IMR-90 (cell line): ENCODE data around the gene SCD. TPM values are rescaled to one million over a fixed set of nuclear protein-coding genes. Genes with fewer than 3 reads are reported as not detected.

ENCODE experiments used
- ATAC-seq: fragments of 200-7000 bp; cut with Tn5 transposase; 2 replicates; pipeline ENCODE4 v1.9.1; 2020; ENCODE audit warnings: low read depth, mild to moderate bottlenecking, moderate library complexity
- BruUV-seq: library from RNA; stranded (reverse); fragments of 400-500 nt; replicated peaks from 2 replicates; lab custom pipeline; 2021; lab: Mats Ljungman, UMichigan
- CTCF ChIA-PET: fragments of 300-600 bp; formaldehyde crosslinking; extraction: SDS; loops from one replicate; lab custom pipeline; 2021; ENCODE audit warnings: antibody characterized with exemption; lab: Yijun Ruan, JAX
- POLR2A ChIA-PET: fragments of 300-600 bp; sonication (Branson Sonifier 250); formaldehyde crosslinking; loops from one replicate; lab custom pipeline; 2022; ENCODE audit warnings: antibody characterized with exemption; ENCODE audit not compliant: unreplicated experiment; lab: Charles Lee
- DNase-seq: peaks from one replicate; pipeline ENCODE4 v3.0.0; 2013
- H2AFZ ChIP-seq: replicated peaks from 2 replicates; pipeline ENCODE3; 2013; ENCODE audit warnings: low read length, mild to moderate bottlenecking; ENCODE audit not compliant: poor library complexity
- H2AK5ac ChIP-seq: 2 replicates; pipeline ENCODE4 v1.6.1; 2013; ENCODE audit warnings: low read depth, low read length, inconsistent platforms
- H2AK9ac ChIP-seq: replicated peaks from 2 replicates; pipeline ENCODE3; 2013; ENCODE audit warnings: mild to moderate bottlenecking, low read depth, low read length, moderate library complexity; ENCODE audit not compliant: poor library complexity
- H2BK120ac ChIP-seq: 2 replicates; pipeline ENCODE4 v1.6.1; 2013; ENCODE audit warnings: low read depth, low read length, inconsistent platforms
- H2BK15ac ChIP-seq: 3 replicates; pipeline ENCODE4 v1.6.1; 2013; ENCODE audit warnings: low read depth, low read length, inconsistent platforms
- H2BK20ac ChIP-seq: 2 replicates; pipeline ENCODE4 v1.6.1; 2013; ENCODE audit warnings: low read depth, mild to moderate bottlenecking, inconsistent platforms, low read length, moderate library complexity
- H2BK5ac ChIP-seq: 2 replicates; pipeline ENCODE4 v1.6.1; 2013; ENCODE audit warnings: mild to moderate bottlenecking, low read depth, low read length, inconsistent platforms; ENCODE audit not compliant: poor library complexity, severe bottlenecking
- H3K14ac ChIP-seq: replicated peaks from 2 replicates; pipeline ENCODE4 v1.6.1; 2013; ENCODE audit warnings: low read depth, low read length, inconsistent platforms
- H3K18ac ChIP-seq: 2 replicates; pipeline ENCODE4 v1.6.1; 2013; ENCODE audit warnings: low read depth, low read length, control low read depth
- H3K23ac ChIP-seq: 2 replicates; pipeline ENCODE4 v1.6.1; 2013; ENCODE audit warnings: low read depth, low read length, inconsistent platforms
- H3K27ac ChIP-seq: 2 replicates; pipeline ENCODE4 v1.5.1; 2013; ENCODE audit warnings: mild to moderate bottlenecking, control low read depth, low read length; ENCODE audit not compliant: insufficient read depth
- H3K27me3 ChIP-seq: 2 replicates; pipeline ENCODE4 v1.6.1; 2013; ENCODE audit warnings: low read length; ENCODE audit not compliant: control insufficient read depth, insufficient read depth
- H3K36me3 ChIP-seq: 2 replicates; pipeline ENCODE4 v1.6.1; 2013; ENCODE audit warnings: low read length, mixed read lengths; ENCODE audit not compliant: control insufficient read depth, insufficient read depth
- H3K4ac ChIP-seq: 2 replicates; pipeline ENCODE4 v1.6.1; 2013; ENCODE audit warnings: low read depth, low read length, inconsistent platforms
- H3K4me1 ChIP-seq: 2 replicates; pipeline ENCODE4 v1.6.1; 2013; ENCODE audit warnings: low read length, mixed read lengths; ENCODE audit not compliant: control insufficient read depth, insufficient read depth
- H3K4me2 ChIP-seq: 2 replicates; pipeline ENCODE4 v1.6.1; 2013; ENCODE audit warnings: low read depth, mild to moderate bottlenecking, control low read depth, low read length, moderate library complexity
- H3K4me3 ChIP-seq: 2 replicates; pipeline ENCODE4 v1.5.1; 2013; ENCODE audit warnings: low read depth, mild to moderate bottlenecking, control low read depth, low read length, moderate library complexity; ENCODE audit not compliant: insufficient read depth
- H3K56ac ChIP-seq: 2 replicates; pipeline ENCODE4 v1.6.1; 2013; ENCODE audit warnings: low read length, inconsistent platforms; ENCODE audit not compliant: insufficient read depth; ENCODE audit errors: extremely low read depth
- H3K79me1 ChIP-seq, 2 experiments: 2 replicates each; pipeline ENCODE4 v1.6.1; 2013; ENCODE audit warnings: low read length in 2 of 2, inconsistent platforms in 1 of 2, low read depth in 1 of 2
- H3K9ac ChIP-seq: 2 replicates; pipeline ENCODE4 v1.6.1; 2013; ENCODE audit warnings: low read depth, low read length, control low read depth
- H3K9me1 ChIP-seq: 2 replicates; pipeline ENCODE4 v1.6.1; 2013; ENCODE audit warnings: low read length, inconsistent platforms; ENCODE audit not compliant: insufficient read depth
- H3K9me3 ChIP-seq: 2 replicates; pipeline ENCODE4 v1.6.1; 2013; ENCODE audit warnings: low read length; ENCODE audit not compliant: control insufficient read depth, insufficient read depth
- H4K20me1 ChIP-seq: 2 replicates; pipeline ENCODE4 v1.6.1; 2013; ENCODE audit warnings: low read length, inconsistent platforms; ENCODE audit not compliant: insufficient read depth
- H4K5ac ChIP-seq: 2 replicates; pipeline ENCODE4 v1.6.1; 2013; ENCODE audit warnings: mild to moderate bottlenecking, low read depth, low read length, control low read depth
- H4K8ac ChIP-seq, 2 experiments: 2 replicates each; pipeline ENCODE4 v1.6.1; 2013; ENCODE audit warnings: low read depth in 2 of 2, low read length in 2 of 2, control low read depth in 1 of 2, inconsistent platforms in 1 of 2
- H4K91ac ChIP-seq: 2 replicates; pipeline ENCODE4 v1.6.1; 2013; ENCODE audit warnings: low read depth, low read length, inconsistent platforms; ENCODE audit not compliant: insufficient read depth
- BHLHE40 ChIP-seq: fragments of 150-350 bp; IDR thresholded peaks from 2 replicates; pipeline ENCODE4 v1.6.1; 2016; ENCODE audit warnings: mild to moderate bottlenecking, low read depth, low read length
- CEBPB ChIP-seq: IDR thresholded peaks from 2 replicates; pipeline ENCODE4 v1.6.1; 2012; ENCODE audit warnings: low read depth, low read length, improper control_type of control experiment
- CHD1 ChIP-seq: IDR thresholded peaks from 2 replicates; pipeline ENCODE4 v1.6.1; 2012; ENCODE audit warnings: low read depth, low read length, improper control_type of control experiment
- FOS ChIP-seq: fragments of 150-350 bp; IDR thresholded peaks from 2 replicates; pipeline ENCODE4 v1.6.1; 2016; ENCODE audit warnings: low read depth, low read length
- MAFK ChIP-seq: IDR thresholded peaks from 2 replicates; pipeline ENCODE4 v1.6.1; 2012; ENCODE audit warnings: low read depth, low read length, improper control_type of control experiment
- MAZ ChIP-seq: IDR thresholded peaks from 2 replicates; pipeline ENCODE4 v1.6.1; 2012; ENCODE audit warnings: low read depth, mild to moderate bottlenecking, low read length, improper control_type of control experiment, moderate library complexity, borderline replicate concordance
- MXI1 ChIP-seq: IDR thresholded peaks from 2 replicates; pipeline ENCODE4 v1.6.1; 2012; ENCODE audit warnings: low read depth, mild to moderate bottlenecking, low read length, moderate library complexity, borderline replicate concordance
- NFE2L2 ChIP-seq: fragments of 150-350 bp; IDR thresholded peaks from 2 replicates; pipeline ENCODE4 v1.6.1; 2016; ENCODE audit warnings: low read depth, mild to moderate bottlenecking, low read length
- POLR2A ChIP-seq: IDR thresholded peaks from 2 replicates; pipeline ENCODE4 v1.6.1; 2012; ENCODE audit warnings: mild to moderate bottlenecking, low read depth, low read length
- RAD21 ChIP-seq: IDR thresholded peaks from 2 replicates; pipeline ENCODE4 v1.6.1; 2012; ENCODE audit warnings: low read length, improper control_type of control experiment
- RCOR1 ChIP-seq: IDR thresholded peaks from 2 replicates; pipeline ENCODE4 v1.6.1; 2012; ENCODE audit warnings: mild to moderate bottlenecking, low read length, improper control_type of control experiment; ENCODE audit not compliant: insufficient replicate concordance
- RFX5 ChIP-seq: IDR thresholded peaks from 2 replicates; pipeline ENCODE4 v1.8.0; 2012; ENCODE audit warnings: low read depth, mild to moderate bottlenecking, low read length, moderate library complexity
- SMC3 ChIP-seq: fragments of 150-350 bp; IDR thresholded peaks from 2 replicates; pipeline ENCODE4 v1.6.1; 2016; ENCODE audit warnings: low read depth, mild to moderate bottlenecking, antibody characterized with exemption, low read length, moderate library complexity
- USF2 ChIP-seq: fragments of 150-350 bp; IDR thresholded peaks from 2 replicates; pipeline ENCODE4 v1.6.1; 2017; ENCODE audit warnings: mild to moderate bottlenecking, antibody characterized with exemption, low read length, low read depth
- WGBS, 2 experiments: methylation state at CpG; one replicate each; pipeline versions ENCODE4 v1.1.5 to v1.1.7; 2013; ENCODE audit warnings: missing lambda C conversion rate in 2 of 2; ENCODE audit not compliant: insufficient read length in 1 of 2; ENCODE audit errors: extremely low coverage in 2 of 2; 5-methylcytosine and 5-hydroxymethylcytosine counted together
- dilution Hi-C: fragments of 300-500 bp; cut with HindIII; formaldehyde crosslinking; loops from one replicate; pipeline ENCODE4 v1.14.3; 2018; ENCODE audit warnings: low sequenced_read_pairs; ENCODE audit not compliant: unreplicated experiment
- in situ Hi-C: fragments of 300-500 bp; cut with MboI; formaldehyde crosslinking; loops from 3 replicates; pipeline ENCODE4 v1.14.3; 2019; ENCODE audit warnings: low sequenced_read_pairs, inconsistent platforms, mixed read lengths
- intact Hi-C: fragments of 100-400 bp; cut with micrococcal nuclease; formaldehyde crosslinking; loops from 2 replicates; pipeline ENCODE4 v1.10.0; 2022
- polyA plus RNA-seq, 3 experiments: library from polyadenylated mRNA; depleted of rRNA; stranded (reverse); fragments of >200 nt; gene quantifications; 2 replicates each; pipeline ENCODE4 v1.2.3, GENCODE V29; 2012; ENCODE audit warnings: low replicate concordance in 1 of 3
- total RNA-seq: library from RNA; depleted of rRNA; stranded (reverse); fragments of >200 nt; gene quantifications from 2 replicates; pipeline ENCODE4 v1.2.3, GENCODE V29; 2012
- TF ChIP-seq, protein P1 (sequence below): conservative IDR thresholded peaks from 2 replicates; pipeline ENCODE4 v1.5.1; 2012; ENCODE audit warnings: mild to moderate bottlenecking, low read depth, low read length, improper control_type of control experiment
- TF ChIP-seq, protein P2 (sequence below): fragments of 150-350 bp; IDR thresholded peaks from 2 replicates; pipeline ENCODE4 v1.6.1; 2016; ENCODE audit warnings: low read depth, mild to moderate bottlenecking, low read length, moderate library complexity, borderline replicate concordance

The SCD gene
- total and polyA plus RNA-seq, 2 of the 4 experiments (the other 2 are of a cell fraction), result 50.7 to 65.1 TPM

DNA sequence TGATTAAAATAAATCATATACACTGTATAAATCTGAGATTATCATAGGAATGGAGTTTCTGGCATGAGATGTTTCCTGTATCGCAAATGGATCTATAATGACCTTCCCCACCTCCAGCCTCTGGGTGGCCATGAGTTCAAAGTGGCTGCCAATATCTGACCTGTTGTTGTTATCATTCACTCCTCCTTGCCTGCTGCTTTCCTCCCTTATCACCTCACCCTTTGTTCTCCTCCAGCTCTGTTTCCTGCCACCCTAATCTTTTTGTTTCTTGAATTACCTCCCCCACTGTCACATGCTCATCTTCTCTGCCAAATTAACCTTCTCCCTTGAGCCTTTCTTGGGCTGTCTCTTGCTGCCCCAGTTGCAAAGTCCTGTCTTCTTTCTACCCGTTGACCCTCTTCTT lies 12.0 kb downstream of the SCD start:
- Histone ChIP-seq H3K9me1 (no peaks in the 10 kb centered on the region; the same call in 1 of the 2 replicates), H3K27me3 (no peaks in the 10 kb centered on the region), H3K4me2 (no peak overlapping the region), H3K18ac (no peak overlapping the region), H4K20me1 (0 out of 2 replicates have a peak, but pooled peaks cover 7% of the 10 kb centered on the region), H3K4me1 (no peaks in the 10 kb centered on the region), H3K56ac (no peak overlapping the region), H2BK15ac (no peak overlapping the region), H4K91ac (no peak overlapping the region), H2BK120ac (no peak overlapping the region), H2BK20ac (no peak overlapping the region), H4K8ac (no peak overlapping the region), H3K9ac (no peak overlapping the region), H2BK5ac (no peak overlapping the region), H4K5ac (no peak overlapping the region), H3K36me3 (peaks cover 62% of the 10 kb centered on the region), H3K4ac (no peak overlapping the region), H2AFZ (no peak overlapping the region), H3K79me1 (peaks cover 0 to 5% of the 10 kb centered on the region in 2 experiments; a peak in 1 of 4 replicates), H3K14ac (no peak overlapping the region), H3K27ac (no peak overlapping the region), H2AK9ac (no peak overlapping the region), H3K23ac (no peak overlapping the region), H3K9me3 (no peaks in the 10 kb centered on the region), H2AK5ac (no peak overlapping the region), H3K4me3 (no peak overlapping the region)
- in situ Hi-C loops (no loop called here), dilution Hi-C loops (no loop called here), intact Hi-C loops (no loop called here)
- no TSS peak for BruUV-seq
- ATAC-seq, result no peak
- ChIA-PET CTCF (no interaction called here), POLR2A (no interaction called here)
- DNase-seq, result no peak
- TF ChIP-seq CEBPB (no peak), FOS (no peak), MXI1 (no peak), MAZ (no peak), RCOR1 (no peak), SMC3 (no peak), CHD1 (no peak), NFE2L2 (no peak), RAD21 (no peak), BHLHE40 (no peak), MAFK (no peak), USF2 (no peak), POLR2A (no peak), RFX5 (no peak)
- TF ChIP-seq, protein P1, sequence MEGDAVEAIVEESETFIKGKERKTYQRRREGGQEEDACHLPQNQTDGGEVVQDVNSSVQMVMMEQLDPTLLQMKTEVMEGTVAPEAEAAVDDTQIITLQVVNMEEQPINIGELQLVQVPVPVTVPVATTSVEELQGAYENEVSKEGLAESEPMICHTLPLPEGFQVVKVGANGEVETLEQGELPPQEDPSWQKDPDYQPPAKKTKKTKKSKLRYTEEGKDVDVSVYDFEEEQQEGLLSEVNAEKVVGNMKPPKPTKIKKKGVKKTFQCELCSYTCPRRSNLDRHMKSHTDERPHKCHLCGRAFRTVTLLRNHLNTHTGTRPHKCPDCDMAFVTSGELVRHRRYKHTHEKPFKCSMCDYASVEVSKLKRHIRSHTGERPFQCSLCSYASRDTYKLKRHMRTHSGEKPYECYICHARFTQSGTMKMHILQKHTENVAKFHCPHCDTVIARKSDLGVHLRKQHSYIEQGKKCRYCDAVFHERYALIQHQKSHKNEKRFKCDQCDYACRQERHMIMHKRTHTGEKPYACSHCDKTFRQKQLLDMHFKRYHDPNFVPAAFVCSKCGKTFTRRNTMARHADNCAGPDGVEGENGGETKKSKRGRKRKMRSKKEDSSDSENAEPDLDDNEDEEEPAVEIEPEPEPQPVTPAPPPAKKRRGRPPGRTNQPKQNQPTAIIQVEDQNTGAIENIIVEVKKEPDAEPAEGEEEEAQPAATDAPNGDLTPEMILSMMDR, result no peak
- TF ChIP-seq, protein P2, sequence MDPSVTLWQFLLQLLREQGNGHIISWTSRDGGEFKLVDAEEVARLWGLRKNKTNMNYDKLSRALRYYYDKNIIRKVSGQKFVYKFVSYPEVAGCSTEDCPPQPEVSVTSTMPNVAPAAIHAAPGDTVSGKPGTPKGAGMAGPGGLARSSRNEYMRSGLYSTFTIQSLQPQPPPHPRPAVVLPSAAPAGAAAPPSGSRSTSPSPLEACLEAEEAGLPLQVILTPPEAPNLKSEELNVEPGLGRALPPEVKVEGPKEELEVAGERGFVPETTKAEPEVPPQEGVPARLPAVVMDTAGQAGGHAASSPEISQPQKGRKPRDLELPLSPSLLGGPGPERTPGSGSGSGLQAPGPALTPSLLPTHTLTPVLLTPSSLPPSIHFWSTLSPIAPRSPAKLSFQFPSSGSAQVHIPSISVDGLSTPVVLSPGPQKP, result no peak
- WGBS, 2 experiments, result no CpG with 5 or more reads among the region's 2 CpGs
